Body of pancreas (tissue), 4 donors: ENCODE results near the gene NPIPB2.

ENCODE experiments used
- POLR2A ChIP-seq, 3 donors: fragments of 450-650 bp; IDR thresholded peaks; one replicate each; pipeline ENCODE4 v1.6.1; 2016; ENCODE audit warnings: antibody characterized with exemption in 3 of 3, mild to moderate bottlenecking in 2 of 3
- TF ChIP-seq, protein P1 (sequence below), 7 experiments: fragments of 450-650 bp in 4 of 7; fragments of 200-600 bp in 3 of 7; sonication (generic) in 3 of 7; IDR thresholded peaks; one replicate each; pipeline ENCODE4 v1.5.1; 2016 to 2019; ENCODE audit warnings: antibody characterized with exemption in 7 of 7

DNA sequence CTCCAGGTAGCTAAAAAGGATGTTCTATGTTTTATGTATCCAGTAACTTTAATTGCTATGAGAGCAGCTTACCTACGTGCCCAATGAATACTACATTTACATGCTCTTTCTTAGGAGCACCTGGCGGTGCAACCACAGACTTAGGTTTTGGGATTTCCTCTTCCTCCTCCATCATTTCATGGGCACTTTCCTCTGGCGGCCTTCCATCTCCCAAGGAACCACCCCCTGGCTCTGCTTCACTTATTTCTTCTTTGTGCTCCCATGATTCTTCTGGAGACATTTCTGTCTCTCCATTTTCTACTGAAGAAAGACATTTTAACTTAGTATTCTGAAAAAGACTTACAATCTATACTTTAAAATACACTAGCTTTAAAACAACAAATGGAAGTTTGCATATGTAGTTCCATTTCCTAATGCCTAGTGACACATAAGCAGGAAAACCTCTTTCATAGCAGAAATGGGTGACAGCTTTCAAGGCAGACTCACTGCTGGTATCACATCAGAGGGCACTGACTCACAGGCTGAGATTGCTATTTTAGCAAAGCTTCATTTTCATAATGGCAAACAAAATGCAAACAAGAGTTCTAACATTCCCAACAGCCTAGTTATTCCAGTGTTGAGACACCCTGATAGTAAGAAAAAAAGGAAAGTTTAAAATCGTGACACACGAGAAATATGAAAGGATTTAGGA is 45.2 kb downstream of the NPIPB2 start:
- TF ChIP-seq, protein P1, sequence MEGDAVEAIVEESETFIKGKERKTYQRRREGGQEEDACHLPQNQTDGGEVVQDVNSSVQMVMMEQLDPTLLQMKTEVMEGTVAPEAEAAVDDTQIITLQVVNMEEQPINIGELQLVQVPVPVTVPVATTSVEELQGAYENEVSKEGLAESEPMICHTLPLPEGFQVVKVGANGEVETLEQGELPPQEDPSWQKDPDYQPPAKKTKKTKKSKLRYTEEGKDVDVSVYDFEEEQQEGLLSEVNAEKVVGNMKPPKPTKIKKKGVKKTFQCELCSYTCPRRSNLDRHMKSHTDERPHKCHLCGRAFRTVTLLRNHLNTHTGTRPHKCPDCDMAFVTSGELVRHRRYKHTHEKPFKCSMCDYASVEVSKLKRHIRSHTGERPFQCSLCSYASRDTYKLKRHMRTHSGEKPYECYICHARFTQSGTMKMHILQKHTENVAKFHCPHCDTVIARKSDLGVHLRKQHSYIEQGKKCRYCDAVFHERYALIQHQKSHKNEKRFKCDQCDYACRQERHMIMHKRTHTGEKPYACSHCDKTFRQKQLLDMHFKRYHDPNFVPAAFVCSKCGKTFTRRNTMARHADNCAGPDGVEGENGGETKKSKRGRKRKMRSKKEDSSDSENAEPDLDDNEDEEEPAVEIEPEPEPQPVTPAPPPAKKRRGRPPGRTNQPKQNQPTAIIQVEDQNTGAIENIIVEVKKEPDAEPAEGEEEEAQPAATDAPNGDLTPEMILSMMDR (IDR thresholded peaks at IDR 0.05) = no peak
- TF ChIP-seq POLR2A (IDR thresholded peaks at IDR 0.05) = no peak
